Measurements from ENCODE around the gene TTC34.

Gene TTC34

GRCh38 chr1:2807678-2808385 lies 6.3 kb upstream of the TTC34 start:
- DNase-seq (ENCODE audit: low read depth) = no peak
- H3K4me3 ChIP-seq (ENCODE audit: control insufficient read depth, low read depth, low read length) = no peak overlapping the region
- TF ChIP-seq CTCF (conservative IDR thresholded peaks at IDR 0.05; ENCODE audit: control insufficient read depth, insufficient read depth, low read depth, low read length) = no peak

GRCh38 chr1:2807036-2807435 lies 5.5 kb upstream of the TTC34 start:
- no peak overlapping the region for H3K4me3 ChIP-seq (ENCODE audit: control insufficient read depth, low read depth, low read length)
- no peak for TF ChIP-seq CTCF (conservative IDR thresholded peaks at IDR 0.05; ENCODE audit: control insufficient read depth, insufficient read depth, low read depth, low read length)
- DNase-seq (ENCODE audit: low read depth) = no peak

DNA sequence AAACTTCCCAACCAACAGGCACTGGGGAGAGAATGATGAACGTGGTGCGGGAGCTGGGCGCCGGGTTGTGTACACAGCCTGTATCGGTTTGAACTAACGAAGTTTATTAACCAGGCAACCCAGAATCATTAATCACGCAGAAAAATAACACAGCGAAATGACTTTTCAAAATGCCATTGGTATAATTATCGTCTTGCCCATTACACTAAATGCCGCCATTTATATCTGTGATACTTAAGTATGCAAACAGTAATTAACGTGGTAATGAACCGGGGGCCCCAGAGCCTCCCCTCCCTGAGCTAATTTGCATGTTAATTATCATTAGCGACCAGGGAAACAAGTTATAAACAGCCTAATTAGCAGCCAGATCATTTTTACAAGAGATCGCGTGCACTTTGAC lies 5.1 kb upstream of the TTC34 start:
- no peak overlapping the region for H3K4me3 ChIP-seq (ENCODE audit: control insufficient read depth, low read depth, low read length)
- DNase-seq (ENCODE audit: low read depth) = no peak
- no peak for TF ChIP-seq CTCF (conservative IDR thresholded peaks at IDR 0.05; ENCODE audit: control insufficient read depth, insufficient read depth, low read depth, low read length)

GRCh38 chr1:2805801-2806430 lies 4.4 kb upstream of the TTC34 start:
- no peak for DNase-seq (ENCODE audit: low read depth)
- H3K4me3 ChIP-seq (ENCODE audit: control insufficient read depth, low read depth, low read length) = no peak overlapping the region
- no peak for TF ChIP-seq CTCF (conservative IDR thresholded peaks at IDR 0.05; ENCODE audit: control insufficient read depth, insufficient read depth, low read depth, low read length)

DNA sequence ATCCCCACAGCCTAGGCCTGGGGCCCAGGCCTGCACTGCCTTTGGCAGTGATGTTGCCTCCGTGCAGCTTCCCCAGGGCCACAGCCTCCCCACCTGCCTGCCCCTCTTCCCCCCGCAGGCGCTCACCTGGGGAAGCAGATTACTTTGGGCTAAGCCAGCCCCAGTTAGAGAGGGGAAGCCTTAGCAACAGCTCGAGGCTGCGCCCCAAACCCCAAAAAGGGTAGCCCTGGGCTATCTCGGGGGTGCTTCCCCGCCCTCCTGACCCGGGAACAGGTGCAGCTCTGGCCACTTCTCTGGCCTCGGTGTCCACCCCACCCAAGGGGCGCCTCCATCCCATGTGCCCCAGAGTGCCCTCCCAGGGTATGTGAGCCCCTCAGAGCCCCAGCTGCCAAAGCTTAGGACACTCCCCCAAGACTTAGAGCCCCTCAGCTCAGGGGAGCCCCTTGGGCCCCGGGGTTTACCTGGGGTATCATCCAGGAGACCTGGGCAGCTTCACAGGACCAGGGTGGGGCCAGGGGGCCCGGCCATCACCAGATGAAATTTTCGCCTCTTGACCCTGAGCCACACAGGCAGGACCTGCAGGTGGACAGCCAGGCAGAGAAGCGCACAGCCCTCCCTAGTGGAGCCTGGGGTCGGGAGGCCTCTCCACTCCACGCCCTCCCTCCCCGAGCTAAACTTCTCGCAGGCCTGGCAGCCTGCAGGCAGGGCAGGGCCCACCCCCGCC lies 3.3 kb upstream of the TTC34 start:
- H3K4me3 ChIP-seq (ENCODE audit: control insufficient read depth, low read depth, low read length) = no peak overlapping the region
- no peak for TF ChIP-seq CTCF (conservative IDR thresholded peaks at IDR 0.05; ENCODE audit: control insufficient read depth, insufficient read depth, low read depth, low read length)

GRCh38 chr1:2803931-2804627 lies 2.6 kb upstream of the TTC34 start:
- H3K4me3 ChIP-seq (ENCODE audit: control insufficient read depth, low read depth, low read length) = no peak overlapping the region
- TF ChIP-seq CTCF (conservative IDR thresholded peaks at IDR 0.05; ENCODE audit: control insufficient read depth, insufficient read depth, low read depth, low read length) = no peak
- DNase-seq (ENCODE audit: low read depth) = no peak

More for the DNA sequence above, 3.3 kb upstream of the TTC34 start:
- no peak for DNase-seq (ENCODE audit: low read depth)

All from fibroblast of mammary gland (primary cell).